Smooth muscle cell (in vitro differentiated cells): ENCODE results near the gene ADAMTS16. TPM values are rescaled to one million over a fixed set of nuclear protein-coding genes. Genes with fewer than 3 reads are reported as not detected.

Experiments
- DNase-seq: peaks from one replicate; lab custom pipeline; 2025; ENCODE audit not compliant: unreplicated experiment; lab: John Stamatoyannopoulos, UW
- H2AFZ ChIP-seq: fragments of 200-600 bp; sonication (generic); 2 replicates; pipeline ENCODE4 v1.6.0; 2016; ENCODE audit warnings: antibody characterized with exemption, low read depth, mild to moderate bottlenecking
- H3F3A ChIP-seq: fragments of 200-600 bp; sonication (generic); 2 replicates; pipeline ENCODE4 v1.6.0; 2017; ENCODE audit warnings: antibody characterized with exemption, low read depth
- H3K27ac ChIP-seq: fragments of 200-600 bp; sonication (generic); 2 replicates; pipeline ENCODE4 v1.5.1; 2016; ENCODE audit warnings: low read depth, mild to moderate bottlenecking
- H3K27me3 ChIP-seq: fragments of 200-600 bp; sonication (generic); 2 replicates; pipeline ENCODE4 v1.6.1; 2016; ENCODE audit warnings: low read depth, mild to moderate bottlenecking
- H3K36me3 ChIP-seq: fragments of 200-600 bp; sonication (generic); 2 replicates; pipeline ENCODE4 v1.5.1; 2016; ENCODE audit warnings: low read depth
- H3K4me1 ChIP-seq: fragments of 200-600 bp; sonication (generic); 2 replicates; pipeline ENCODE4 v1.5.1; 2016; ENCODE audit warnings: low read depth
- H3K4me2 ChIP-seq: fragments of 200-600 bp; sonication (generic); 2 replicates; pipeline ENCODE4 v1.6.0; 2016; ENCODE audit warnings: mild to moderate bottlenecking
- H3K4me3 ChIP-seq: fragments of 200-600 bp; sonication (generic); 2 replicates; pipeline ENCODE4 v1.5.1; 2016; ENCODE audit warnings: mild to moderate bottlenecking
- H3K79me2 ChIP-seq: fragments of 200-600 bp; sonication (generic); 2 replicates; pipeline ENCODE4 v1.6.0; 2016; ENCODE audit warnings: low read depth, mild to moderate bottlenecking
- H3K9ac ChIP-seq: fragments of 200-600 bp; sonication (generic); 2 replicates; pipeline ENCODE4 v1.6.0; 2016; ENCODE audit warnings: low read depth
- H3K9me3 ChIP-seq: fragments of 200-600 bp; sonication (generic); replicated peaks from 2 replicates; pipeline ENCODE4 v1.5.1; 2016; ENCODE audit warnings: low read depth
- H4K20me1 ChIP-seq: fragments of 200-600 bp; sonication (generic); 2 replicates; pipeline ENCODE4 v1.6.0; 2016; ENCODE audit warnings: low read depth
- CTCF ChIP-seq: fragments of 200-600 bp; sonication (generic); IDR thresholded peaks from 2 replicates; pipeline ENCODE4 v1.5.1; 2017; ENCODE audit warnings: borderline replicate concordance, mild to moderate bottlenecking, antibody characterized with exemption; ENCODE audit not compliant: insufficient read depth, poor library complexity, severe bottlenecking
- WGBS: methylation state at CpG from one replicate; pipeline ENCODE4 v1.1.7; 2016; ENCODE audit warnings: low lambda C conversion rate; 5-methylcytosine and 5-hydroxymethylcytosine counted together
- polyA plus RNA-seq: library from polyadenylated mRNA; unstranded; fragments of >200 nt; fragmentation: Nextera tagmentation; extraction: Ambion mirVana; gene quantifications from 2 replicates; pipeline ENCODE4 v1.2.1, GENCODE V29; 2016
- total RNA-seq: library from RNA; depleted of rRNA; stranded (reverse); fragments of >200 nt; gene quantifications from 2 replicates; pipeline ENCODE4 v1.2.3, GENCODE V29; 2014

Gene ADAMTS16
- total and polyA plus RNA-seq, 2 experiments from 2014 or later, result 4.7 to 6.2 TPM

DNA sequence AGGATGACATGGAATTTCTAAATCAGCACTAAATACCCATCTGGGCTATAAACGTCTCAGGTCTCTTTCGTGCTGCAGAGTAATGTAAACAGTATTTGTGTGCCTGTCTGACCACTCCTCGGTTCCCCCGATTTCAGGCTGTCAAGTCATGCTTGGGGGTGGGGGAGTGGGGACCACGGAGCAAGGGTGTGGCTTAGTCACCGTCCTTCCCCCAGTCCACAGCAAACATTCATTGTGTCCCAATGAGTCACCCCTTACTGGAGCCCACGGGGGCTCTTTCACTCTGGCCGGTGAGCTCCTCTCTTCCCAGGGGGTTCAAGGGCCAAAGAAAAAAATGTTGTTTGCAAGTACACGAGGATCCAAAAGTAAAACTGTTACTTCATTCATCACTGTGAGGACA lies 210.0 kb downstream of the ADAMTS16 start:
- Histone ChIP-seq H3F3A (no peaks in the 10 kb centered on the region), H2AFZ (no peak overlapping the region), H3K9ac (no peak overlapping the region), H3K27ac (no peak overlapping the region), H3K4me3 (no peak overlapping the region), H4K20me1 (no peaks in the 10 kb centered on the region), H3K4me2 (no peak overlapping the region), H3K4me1 (peaks cover 17% of the 10 kb centered on the region), H3K27me3 (no peaks in the 10 kb centered on the region), H3K9me3 (no peaks in the 10 kb centered on the region), H3K79me2 (no peaks in the 10 kb centered on the region), H3K36me3 (no peaks in the 10 kb centered on the region)
- DNase-seq, result no peak
- no peak for TF ChIP-seq CTCF
- WGBS, result 13% methylated on average over 9 of the region's 9 CpGs

- Histone ChIP-seq H3K27ac (peak overlapping the region; percentile 25), H3K4me3 (no peak overlapping the region), H3K27me3 (no peaks in the 10 kb centered on the region), H3F3A (no peaks in the 10 kb centered on the region), H2AFZ (no peak overlapping the region), H3K79me2 (no peaks in the 10 kb centered on the region), H3K4me1 (peaks cover 17% of the 10 kb centered on the region), H4K20me1 (no peaks in the 10 kb centered on the region), H3K9me3 (no peaks in the 10 kb centered on the region), H3K36me3 (no peaks in the 10 kb centered on the region), H3K9ac (no peak overlapping the region), H3K4me2 (peak overlapping the region; percentile 24)
- DNase-seq, result no peak
- WGBS, result 45% methylated on average over 14 of the region's 14 CpGs
- TF ChIP-seq CTCF, result no peak
Observed at GRCh38 chr5:5351288-5351979, 211.3 kb downstream of the ADAMTS16 start.

- H3K9ac ChIP-seq, result no peak overlapping the region
- no peaks in the 10 kb centered on the region for H3K27me3 ChIP-seq
- no peak overlapping the region for H3K4me2 ChIP-seq
- H3F3A ChIP-seq, result no peaks in the 10 kb centered on the region
- TF ChIP-seq CTCF, result no peak
- no peaks in the 10 kb centered on the region for H4K20me1 ChIP-seq
- no peak for DNase-seq
- H3K9me3 ChIP-seq, result no peaks in the 10 kb centered on the region
- H2AFZ ChIP-seq, result no peak overlapping the region
- 99% methylated on average over 18 of the region's 18 CpGs for WGBS
- peaks cover 17% of the 10 kb centered on the region for H3K4me1 ChIP-seq
- H3K79me2 ChIP-seq, result no peaks in the 10 kb centered on the region
- no peak overlapping the region for H3K4me3 ChIP-seq
- no peaks in the 10 kb centered on the region for H3K36me3 ChIP-seq
- H3K27ac ChIP-seq, result no peak overlapping the region
Observed at GRCh38 chr5:5352675-5353074, 212.5 kb downstream of the ADAMTS16 start.

DNA sequence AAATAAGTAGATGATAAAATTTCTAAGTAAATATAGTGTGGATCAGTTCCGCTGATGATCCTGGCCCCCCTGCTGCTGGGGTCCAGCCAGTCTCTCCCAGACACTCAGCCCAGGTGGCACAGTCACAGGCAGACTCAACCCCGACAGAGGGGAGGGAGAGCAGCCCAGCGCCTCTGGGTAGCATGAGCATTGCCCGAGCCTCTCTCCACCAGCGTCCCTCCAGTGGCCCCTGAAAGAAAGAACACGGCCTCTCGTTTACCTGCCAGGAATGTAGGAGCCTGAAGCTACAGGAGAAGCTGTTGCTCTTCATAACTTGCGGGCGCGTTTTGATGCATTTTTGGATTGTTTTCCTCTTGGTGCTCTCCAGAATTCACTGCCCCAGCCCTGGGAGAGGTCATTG lies 213.6 kb downstream of the ADAMTS16 start:
- H3K4me1 ChIP-seq, result peaks cover 17% of the 10 kb centered on the region
- H3K27ac ChIP-seq, result no peak overlapping the region
- no peak overlapping the region for H2AFZ ChIP-seq
- no peaks in the 10 kb centered on the region for H3F3A ChIP-seq
- no peak overlapping the region for H3K4me3 ChIP-seq
- no peaks in the 10 kb centered on the region for H3K79me2 ChIP-seq
- WGBS, result 83% methylated on average over 10 of the region's 10 CpGs
- no peak overlapping the region for H3K4me2 ChIP-seq
- no peaks in the 10 kb centered on the region for H3K27me3 ChIP-seq
- no peaks in the 10 kb centered on the region for H3K9me3 ChIP-seq
- H3K9ac ChIP-seq, result no peak overlapping the region
- TF ChIP-seq CTCF, result no peak
- H4K20me1 ChIP-seq, result no peaks in the 10 kb centered on the region
- no peaks in the 10 kb centered on the region for H3K36me3 ChIP-seq
- DNase-seq, result no peak
